ENCODE data around the gene SERPINB4.
"Not testable (repeated sequence)": the region's sequence is repeated elsewhere in the genome, so short reads cannot be mapped to it uniquely, and the experiment has no call there.

The SERPINB4 gene

DNA sequence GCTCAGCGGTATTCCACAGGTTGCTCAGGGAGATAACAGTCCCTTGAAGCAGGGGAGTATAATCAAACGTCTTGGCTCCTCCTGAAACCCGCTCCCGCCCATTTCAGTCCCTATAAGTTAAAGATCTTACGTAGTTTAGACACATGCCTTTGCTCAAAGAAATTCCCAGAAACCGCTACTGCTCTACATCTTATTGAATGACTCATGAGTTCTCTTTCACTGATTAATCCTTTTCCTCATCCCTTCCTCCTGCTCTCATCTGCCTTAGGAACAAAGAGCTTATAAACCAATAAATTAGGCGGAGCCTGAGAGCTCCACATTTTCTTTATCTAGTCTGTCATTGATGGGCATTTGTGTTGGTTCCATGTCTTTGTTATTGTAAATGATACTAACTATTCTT is 4.2 kb upstream of the SERPINB4 start:
- Mint-ChIP-seq H3K27me3 (ENCODE audit: low read depth) (peaks cover 5% of the 10 kb centered on the region), H3K36me3 (ENCODE audit: low read depth) (no peaks in the 10 kb centered on the region), H3K4me1 (no peaks in the 10 kb centered on the region), H3K9me3 (no peaks in the 10 kb centered on the region), H3K4me3 (no peak overlapping the region), H3K27ac (no peak overlapping the region)
- TF ChIP-seq, protein P1, sequence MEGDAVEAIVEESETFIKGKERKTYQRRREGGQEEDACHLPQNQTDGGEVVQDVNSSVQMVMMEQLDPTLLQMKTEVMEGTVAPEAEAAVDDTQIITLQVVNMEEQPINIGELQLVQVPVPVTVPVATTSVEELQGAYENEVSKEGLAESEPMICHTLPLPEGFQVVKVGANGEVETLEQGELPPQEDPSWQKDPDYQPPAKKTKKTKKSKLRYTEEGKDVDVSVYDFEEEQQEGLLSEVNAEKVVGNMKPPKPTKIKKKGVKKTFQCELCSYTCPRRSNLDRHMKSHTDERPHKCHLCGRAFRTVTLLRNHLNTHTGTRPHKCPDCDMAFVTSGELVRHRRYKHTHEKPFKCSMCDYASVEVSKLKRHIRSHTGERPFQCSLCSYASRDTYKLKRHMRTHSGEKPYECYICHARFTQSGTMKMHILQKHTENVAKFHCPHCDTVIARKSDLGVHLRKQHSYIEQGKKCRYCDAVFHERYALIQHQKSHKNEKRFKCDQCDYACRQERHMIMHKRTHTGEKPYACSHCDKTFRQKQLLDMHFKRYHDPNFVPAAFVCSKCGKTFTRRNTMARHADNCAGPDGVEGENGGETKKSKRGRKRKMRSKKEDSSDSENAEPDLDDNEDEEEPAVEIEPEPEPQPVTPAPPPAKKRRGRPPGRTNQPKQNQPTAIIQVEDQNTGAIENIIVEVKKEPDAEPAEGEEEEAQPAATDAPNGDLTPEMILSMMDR (IDR thresholded peaks at IDR 0.05; ENCODE audit: unreplicated experiment in 3 of 3): no peak

DNA sequence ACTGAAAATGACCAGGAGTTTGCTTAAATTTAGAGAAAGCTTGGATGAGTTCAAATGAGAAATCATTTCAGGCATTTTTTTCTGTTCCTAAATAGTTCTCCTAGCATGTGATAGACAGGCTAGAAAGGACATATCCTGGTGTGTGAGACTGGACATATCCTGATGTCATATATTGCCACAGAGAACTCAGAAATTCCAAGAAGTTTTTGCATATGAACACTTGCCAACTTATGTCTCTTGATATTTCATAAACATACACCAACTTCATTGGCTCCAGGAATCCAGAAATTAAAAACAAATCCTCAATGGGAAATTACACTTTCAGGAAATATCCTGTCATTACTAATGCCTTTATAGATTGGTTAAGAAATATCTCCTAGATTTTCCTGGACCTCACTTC is 2.9 kb upstream of the SERPINB4 start:
- H3K27ac Mint-ChIP-seq: no peak overlapping the region
- H3K27me3 Mint-ChIP-seq (ENCODE audit: low read depth): peaks cover 5% of the 10 kb centered on the region
- TF ChIP-seq, protein P1 (IDR thresholded peaks at IDR 0.05; ENCODE audit: unreplicated experiment in 3 of 3): no peak
- H3K36me3 Mint-ChIP-seq (ENCODE audit: low read depth): no peaks in the 10 kb centered on the region
- no peaks in the 10 kb centered on the region for H3K4me1 Mint-ChIP-seq
- no peaks in the 10 kb centered on the region for H3K9me3 Mint-ChIP-seq
- H3K4me3 Mint-ChIP-seq: no peak overlapping the region

DNA sequence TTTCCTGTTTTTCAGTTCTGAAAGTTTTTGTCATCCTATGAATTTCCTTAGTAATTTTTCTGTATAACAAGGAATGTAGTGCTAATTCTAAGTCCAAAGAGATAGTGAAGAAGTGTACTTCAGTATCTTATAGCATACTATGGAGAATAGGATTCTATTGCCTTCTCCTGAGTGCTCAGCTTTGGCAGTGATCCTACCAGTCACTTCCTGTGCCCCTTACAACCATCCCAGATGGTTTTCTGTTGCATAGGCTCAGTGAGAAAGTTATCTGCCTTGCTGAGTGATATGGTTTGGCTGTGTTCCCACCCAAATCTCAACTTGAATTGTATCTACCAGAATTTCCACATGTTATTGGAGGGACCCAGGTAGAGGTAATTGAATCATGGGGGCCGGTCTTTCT is 638 bp upstream of the SERPINB4 start:
- not testable (repeated sequence) for H3K9me3 Mint-ChIP-seq; H3K4me3 Mint-ChIP-seq; H3K4me1 Mint-ChIP-seq; H3K27ac Mint-ChIP-seq; H3K27me3 Mint-ChIP-seq (ENCODE audit: low read depth); H3K36me3 Mint-ChIP-seq (ENCODE audit: low read depth)

DNA sequence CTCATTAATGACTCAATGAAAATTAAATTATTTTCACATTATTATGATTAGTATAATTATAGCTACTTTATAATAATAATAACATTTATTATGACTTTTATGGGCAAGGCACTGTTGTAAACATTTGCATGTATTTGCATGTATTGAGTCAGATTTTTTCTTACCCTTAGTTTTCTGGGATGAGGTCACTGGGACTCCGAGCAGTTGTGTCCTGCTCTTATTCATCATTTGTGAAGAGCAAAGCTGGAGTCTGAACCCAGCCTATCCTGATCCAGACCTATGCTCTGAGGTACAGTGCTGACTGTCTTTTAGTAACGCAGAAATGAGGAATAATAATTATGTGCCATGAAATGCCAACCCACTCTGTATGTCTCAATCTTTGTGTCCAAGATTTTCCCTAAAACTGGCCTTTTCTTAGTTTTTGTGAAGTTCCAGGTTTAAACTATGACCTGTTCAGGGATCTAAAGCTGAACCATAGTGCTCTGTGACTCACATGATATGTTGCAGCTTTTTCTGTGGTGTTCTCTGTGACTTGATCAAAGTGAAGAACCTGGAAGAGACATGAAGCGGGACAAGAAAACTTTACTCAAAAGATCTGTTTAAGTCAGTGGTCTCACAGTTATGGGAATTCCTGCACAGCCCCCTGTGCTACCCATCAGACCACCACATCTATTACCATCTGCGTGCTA is 1.2 kb downstream of the SERPINB4 start:
- H3K27ac Mint-ChIP-seq; H3K4me1 Mint-ChIP-seq; H3K9me3 Mint-ChIP-seq; H3K27me3 Mint-ChIP-seq (ENCODE audit: low read depth); H3K4me3 Mint-ChIP-seq; H3K36me3 Mint-ChIP-seq (ENCODE audit: low read depth): not testable (repeated sequence)

DNA sequence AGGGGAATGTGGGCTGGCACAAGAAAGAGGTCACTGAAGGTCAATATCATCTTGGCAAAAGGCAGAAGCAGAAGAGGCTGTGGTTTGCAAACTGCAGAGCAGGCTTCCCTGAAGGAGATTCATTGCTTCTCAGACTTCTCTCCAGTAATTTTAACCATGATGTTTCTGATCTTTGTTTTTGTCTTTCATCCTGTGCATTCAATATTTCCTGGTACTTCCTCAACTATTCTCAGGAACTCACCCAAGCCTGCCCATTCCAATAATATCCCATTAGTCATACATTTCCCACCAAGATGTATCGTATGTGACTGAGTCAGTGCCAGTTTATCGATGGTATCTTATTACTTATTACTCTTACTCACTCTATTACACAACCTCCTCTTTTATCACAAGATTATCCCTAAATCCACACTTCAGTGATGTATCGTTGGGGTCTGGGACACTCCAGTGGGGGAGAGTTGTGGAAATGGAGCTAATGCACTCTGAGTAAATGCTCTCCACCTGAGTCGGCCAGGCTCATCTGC is 2.8 kb downstream of the SERPINB4 start:
- not testable (repeated sequence) for H3K27ac Mint-ChIP-seq; H3K9me3 Mint-ChIP-seq; H3K36me3 Mint-ChIP-seq (ENCODE audit: low read depth); H3K27me3 Mint-ChIP-seq (ENCODE audit: low read depth); H3K4me1 Mint-ChIP-seq; H3K4me3 Mint-ChIP-seq

DNA sequence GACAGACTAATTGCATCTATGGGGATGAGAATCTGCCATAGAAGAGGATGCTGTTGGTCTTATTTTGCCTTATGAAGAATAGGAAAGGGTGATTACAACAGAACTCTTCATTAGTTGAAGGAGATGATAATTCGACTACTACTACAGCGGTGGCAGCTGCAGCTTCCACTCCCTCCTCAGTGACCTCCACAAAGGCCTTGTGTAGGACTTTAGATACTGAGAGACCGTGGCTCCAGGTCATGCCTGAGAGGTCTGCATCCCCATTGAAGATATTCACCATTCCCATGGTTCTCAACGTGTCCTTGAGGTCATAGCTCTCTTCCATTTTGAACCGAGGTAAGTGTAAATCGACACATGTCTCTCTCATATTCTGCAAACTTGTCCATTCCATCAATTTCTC is 6.4 kb downstream of the SERPINB4 start:
- Mint-ChIP-seq H3K9me3 (no peaks in the 10 kb centered on the region), H3K27ac (no peak overlapping the region), H3K27me3 (ENCODE audit: low read depth) (no peaks in the 10 kb centered on the region), H3K4me3 (no peak overlapping the region), H3K4me1 (no peaks in the 10 kb centered on the region), H3K36me3 (ENCODE audit: low read depth) (no peaks in the 10 kb centered on the region)
- TF ChIP-seq, protein P1 (IDR thresholded peaks at IDR 0.05; ENCODE audit: unreplicated experiment in 3 of 3): no peak

DNA sequence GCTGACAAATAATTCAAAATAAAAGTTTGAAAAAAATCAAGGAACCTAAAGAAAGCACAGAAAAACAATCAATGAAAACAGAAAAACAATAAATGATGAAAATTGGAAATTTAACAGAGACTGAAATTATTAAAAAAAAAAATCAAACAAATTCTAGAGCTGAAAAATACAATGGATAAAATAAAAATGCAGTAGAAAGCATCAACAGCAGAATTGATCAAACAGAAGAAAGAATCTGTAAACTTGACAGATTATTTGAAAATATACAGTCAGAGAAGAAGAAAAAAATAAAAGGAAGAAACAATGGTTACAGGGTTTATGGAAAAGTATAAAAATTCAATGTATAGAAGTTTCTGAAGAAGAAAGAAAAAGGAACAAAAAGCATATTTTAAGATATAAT is 16.2 kb downstream of the SERPINB4 start:
- H3K36me3 Mint-ChIP-seq (ENCODE audit: low read depth): peaks cover 7% of the 10 kb centered on the region
- H3K27me3 Mint-ChIP-seq (ENCODE audit: low read depth): no peaks in the 10 kb centered on the region

More for the DNA sequence above, 16.2 kb downstream of the SERPINB4 start:
- Mint-ChIP-seq H3K4me3 (no peak overlapping the region), H3K9me3 (peaks cover 53% of the 10 kb centered on the region), H3K4me1 (no peaks in the 10 kb centered on the region), H3K27ac (no peak overlapping the region)
- TF ChIP-seq, protein P1 (IDR thresholded peaks at IDR 0.05; ENCODE audit: unreplicated experiment in 3 of 3): no peak

Measured in nephron (organoid).